ENCODE results near the gene ADTRP. TPM values are rescaled to one million over a fixed set of nuclear protein-coding genes. Genes with fewer than 3 reads are reported as not detected.
"Not testable (repeated sequence)": the region's sequence is repeated elsewhere in the genome, so short reads cannot be mapped to it uniquely, and the experiment has no call there.

Gene ADTRP
- total RNA-seq, 1 experiment from 2014 or later = 1.4 TPM

DNA sequence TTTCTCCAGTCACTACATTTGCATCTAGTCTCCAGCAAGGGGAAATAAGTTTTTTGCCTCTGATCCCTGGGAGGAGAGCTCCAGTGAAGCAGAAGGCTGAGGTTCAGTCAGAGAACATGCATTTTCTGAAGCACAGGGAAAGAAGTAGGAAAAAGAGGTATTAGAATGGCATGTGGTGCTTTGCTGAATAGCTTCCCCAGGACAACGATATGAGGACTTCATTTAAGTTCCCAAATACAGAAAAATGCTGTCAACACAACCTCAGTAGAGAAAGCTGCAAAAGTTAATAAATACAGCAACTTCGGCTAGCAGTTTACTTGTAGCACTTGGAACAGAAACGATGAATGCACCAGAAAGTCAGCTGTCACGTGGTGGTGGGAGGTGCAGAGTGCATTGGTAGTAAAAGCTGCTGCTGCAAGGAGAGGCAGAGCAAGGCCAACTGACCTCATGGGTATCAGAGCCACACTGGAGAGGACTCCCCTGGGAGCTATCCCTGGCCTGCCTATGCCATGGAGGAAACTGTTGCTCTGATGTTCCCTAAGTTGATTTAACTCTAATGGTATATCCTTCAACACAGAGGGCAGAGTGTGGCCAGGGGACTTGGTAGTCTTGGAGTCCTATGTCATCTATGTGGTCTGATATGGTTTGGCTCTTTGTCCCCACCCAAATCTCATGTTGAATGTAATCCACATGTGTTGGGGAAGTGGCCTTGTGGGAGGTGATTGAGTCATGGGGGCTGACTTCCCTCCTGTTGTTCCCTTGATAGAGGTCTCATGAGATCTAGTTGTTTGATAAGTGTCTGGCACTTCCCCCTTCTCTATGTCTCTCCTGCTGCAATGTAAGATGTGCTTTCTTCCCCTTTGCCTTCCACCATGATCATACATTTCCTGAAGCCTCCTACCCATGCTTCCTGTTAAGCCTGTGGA lies 85.9 kb downstream of the ADTRP start:
- no peak for DNase-seq (ENCODE audit: low read depth)

DNA sequence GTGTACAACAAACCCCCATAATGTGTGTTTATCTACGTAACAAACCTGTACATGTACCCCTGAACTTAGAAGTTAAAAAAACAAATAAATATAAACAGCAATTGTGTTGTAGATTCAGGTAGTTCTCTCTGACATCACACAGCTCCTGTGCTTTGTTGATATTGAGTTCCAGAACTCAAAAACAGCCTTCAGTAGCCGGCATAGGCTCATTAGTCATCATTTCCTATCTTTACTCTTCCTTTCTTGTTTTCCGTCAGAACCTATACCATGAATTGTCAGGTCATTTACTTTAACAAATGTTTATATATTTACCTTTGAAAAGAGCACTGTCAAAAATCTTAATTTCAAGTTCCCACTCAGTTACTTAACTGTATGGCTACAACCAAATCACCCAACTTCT lies 88.8 kb downstream of the ADTRP start:
- DNase-seq (ENCODE audit: low read depth) = no peak

DNA sequence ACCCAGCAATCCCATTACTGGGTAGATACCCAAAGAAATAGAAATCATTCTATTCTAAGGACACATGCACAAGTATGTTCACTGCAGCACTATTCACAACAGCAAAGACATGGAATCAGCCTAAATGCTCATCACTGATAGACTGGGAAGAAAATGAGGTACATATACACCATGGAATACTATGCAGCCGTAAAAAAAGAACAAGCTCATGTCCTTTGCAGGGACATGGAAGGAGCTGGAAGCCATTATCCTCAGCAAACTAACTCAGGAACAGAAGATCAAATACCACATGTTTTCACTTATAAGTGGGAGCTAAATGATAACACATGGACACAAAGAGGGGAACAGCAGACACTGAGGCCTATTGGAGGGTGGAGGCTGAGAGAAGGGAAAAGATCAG lies 89.2 kb downstream of the ADTRP start:
- not testable (repeated sequence) for DNase-seq (ENCODE audit: low read depth)

DNA sequence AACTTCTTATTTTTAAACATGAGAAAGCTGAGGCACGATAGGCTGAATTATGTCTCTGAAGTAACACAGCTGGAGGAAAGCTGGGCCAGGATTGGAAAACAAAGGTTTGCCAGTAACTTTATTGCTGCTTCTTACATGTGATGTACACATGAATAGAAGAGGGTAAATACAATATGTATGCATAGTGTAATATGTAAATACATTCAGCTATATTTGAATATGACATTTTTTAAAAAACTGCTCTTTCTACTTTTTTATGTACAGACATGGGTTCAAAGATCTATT lies 90.2 kb downstream of the ADTRP start:
- no peak for DNase-seq (ENCODE audit: low read depth)

DNA sequence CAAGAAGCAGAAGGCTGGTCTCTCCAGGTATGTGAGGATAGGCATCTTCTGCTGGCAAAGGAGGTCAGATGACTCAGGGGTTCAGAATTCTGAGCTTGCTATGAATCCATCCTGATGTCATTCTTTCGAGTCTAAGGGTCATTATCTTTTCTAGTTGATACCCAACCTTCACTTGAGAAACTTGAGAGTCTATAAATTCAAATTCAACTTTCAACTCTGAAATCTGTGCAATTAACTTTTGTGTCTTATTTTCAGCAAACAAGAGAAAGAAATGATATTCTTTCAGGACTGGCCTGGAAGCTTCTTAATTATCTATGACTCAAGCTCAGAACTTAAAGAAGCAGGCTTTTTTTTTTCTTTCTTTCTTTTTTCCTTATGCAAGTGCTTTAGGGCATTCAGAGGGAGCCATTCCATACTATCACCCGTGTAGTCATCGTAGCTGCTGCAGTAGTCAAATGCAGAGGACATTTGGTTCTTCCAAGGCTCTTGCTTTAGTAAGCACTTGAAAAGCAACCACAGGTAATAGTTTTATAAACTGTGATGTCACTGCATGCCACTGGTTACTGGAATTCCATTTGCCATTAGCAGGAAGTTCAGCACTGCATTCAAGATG lies 93.0 kb downstream of the ADTRP start:
- peak; percentile 97 for DNase-seq (ENCODE audit: low read depth)

DNA sequence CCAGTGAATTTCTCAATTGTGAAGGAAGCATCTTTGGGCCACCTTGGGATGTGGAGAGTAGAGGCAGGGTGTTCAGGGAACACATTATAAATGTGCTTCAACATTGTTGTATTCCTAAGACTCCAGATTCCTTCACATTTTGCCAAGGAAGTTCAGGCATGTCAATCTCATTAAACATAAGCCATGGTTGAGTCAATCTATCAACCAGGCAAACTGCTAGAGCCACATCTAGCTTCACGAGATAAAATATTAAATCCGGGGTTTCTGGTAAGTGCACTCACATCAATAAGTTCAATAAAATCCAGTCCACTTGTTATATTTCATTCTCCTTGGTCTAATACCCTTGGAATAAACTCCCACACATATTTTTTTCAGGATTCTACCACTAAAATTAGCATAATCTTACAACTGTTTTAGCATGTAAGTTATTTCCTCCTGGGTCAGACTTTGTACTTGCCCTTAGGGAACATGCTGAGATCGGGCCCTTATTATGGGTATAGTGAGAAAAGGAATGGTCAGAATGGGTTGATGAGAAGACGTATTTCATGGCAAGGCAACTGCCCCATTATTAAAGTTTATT lies 93.6 kb downstream of the ADTRP start:
- DNase-seq (ENCODE audit: low read depth) = no peak

DNA sequence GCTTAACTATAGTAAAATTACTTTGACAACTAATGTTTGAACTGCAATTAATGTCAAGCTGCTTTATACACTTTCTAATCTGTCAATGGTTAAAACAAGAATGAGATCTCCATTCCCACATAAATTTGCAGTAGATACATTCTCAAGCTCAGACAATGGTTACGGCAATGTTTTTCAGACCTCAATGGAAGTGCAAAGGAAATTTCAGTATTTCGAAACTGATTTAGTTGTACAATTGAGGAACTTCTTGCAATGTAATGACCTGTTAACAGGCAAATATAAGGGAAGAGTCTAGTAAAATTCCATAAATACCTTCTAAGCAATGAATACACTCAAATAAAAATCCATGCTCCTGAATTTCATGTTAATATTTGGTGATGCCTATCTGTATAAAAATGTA lies 94.7 kb downstream of the ADTRP start:
- DNase-seq (ENCODE audit: low read depth) = no peak

DNA sequence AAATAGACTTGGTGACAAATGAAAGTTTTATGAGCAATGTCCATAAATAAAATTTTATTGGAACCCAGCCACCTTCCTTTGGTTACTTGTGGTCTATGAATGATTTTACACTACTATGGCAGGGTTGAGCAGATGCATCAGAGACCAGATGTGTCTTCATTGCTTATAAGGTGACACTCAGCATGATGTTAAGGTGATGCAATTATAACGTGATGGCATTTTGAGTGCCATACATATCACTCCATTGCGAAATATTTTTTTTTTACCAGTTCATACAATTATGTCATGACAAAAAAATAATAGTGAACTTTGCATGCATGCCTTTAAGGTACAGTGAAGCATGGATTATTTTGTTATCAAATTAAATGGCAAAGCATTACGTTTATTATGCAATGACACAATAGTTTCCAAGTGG lies 96.0 kb downstream of the ADTRP start:
- DNase-seq (ENCODE audit: low read depth) = peak; percentile 62

DNA sequence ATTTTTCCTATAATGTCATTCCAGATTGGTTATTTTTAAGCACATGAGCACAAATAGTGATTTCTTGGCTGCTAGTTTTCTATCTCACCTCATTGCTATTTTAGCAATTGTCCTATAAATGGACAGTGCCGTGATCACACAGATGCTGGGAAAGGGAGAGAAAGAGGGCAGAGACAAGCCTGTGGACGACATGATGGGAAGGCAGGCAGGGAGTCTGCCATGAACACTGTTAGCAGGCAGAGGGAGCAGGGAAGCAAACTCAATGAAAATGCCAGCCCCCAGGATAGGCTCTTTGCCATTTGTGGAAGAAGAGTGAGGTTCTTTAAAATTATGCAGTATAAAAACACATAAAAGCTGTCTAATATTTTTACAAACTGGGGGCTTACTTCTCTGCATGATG lies 96.8 kb downstream of the ADTRP start:
- DNase-seq (ENCODE audit: low read depth) = no peak

DNA sequence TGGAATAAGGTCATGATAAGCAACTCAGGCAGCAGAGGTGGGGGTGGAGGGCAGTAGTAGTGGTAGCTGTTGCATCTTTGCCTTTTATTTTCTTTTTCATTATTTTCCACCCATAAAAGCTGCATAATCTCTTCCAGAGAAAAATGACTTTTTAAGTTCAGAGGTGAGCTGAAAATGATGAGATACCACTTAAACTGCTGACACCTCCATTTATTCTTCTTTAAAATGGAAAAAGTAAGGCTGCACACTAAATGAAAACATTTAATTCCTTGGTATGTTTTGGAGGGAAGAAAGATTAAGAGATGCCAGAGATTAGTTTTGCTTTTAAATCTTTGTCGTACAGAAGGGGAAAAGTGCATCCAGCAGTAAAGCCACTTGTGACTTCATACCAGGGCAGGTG lies 97.2 kb downstream of the ADTRP start:
- DNase-seq (ENCODE audit: low read depth) = no peak

DNA sequence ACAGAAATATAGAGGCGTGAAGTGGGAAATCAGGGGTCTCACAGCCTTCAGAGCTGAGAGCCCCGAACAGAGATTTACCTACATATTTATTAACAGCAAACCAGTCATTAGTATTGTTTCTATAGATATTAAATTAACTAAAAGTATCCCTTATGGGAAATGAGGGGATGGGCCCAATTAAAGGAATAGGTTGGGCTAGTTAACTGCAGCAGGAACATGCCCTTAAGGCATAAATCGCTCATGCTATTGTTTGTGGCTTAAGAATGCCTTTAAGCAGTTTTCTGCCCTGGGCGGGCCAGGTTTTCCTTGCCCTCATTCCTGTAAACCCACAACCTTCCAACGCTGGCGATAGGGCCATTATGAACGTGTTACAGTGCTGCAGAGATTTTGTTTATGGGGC lies 98.1 kb downstream of the ADTRP start:
- DNase-seq (ENCODE audit: low read depth) = not testable (repeated sequence)

DNA sequence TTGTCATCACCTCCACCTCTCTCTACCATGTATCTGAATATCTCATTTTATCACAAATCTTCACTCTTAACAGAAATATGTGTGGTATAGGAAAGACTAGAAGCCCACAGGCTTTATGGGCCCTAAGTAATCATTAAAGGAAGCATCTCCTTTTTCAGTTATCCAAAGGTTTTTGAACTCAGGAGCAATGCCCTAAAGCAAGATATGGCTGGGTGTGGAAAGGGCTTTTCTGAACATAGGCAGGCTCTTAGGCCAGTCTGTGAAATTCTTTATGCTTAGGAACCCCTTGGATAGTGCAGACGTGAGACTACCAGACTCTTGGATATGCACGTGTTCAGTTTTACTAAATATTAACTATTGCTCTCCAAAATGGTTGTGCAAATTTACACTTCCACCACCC lies 99.5 kb downstream of the ADTRP start:
- DNase-seq (ENCODE audit: low read depth) = no peak

DNA sequence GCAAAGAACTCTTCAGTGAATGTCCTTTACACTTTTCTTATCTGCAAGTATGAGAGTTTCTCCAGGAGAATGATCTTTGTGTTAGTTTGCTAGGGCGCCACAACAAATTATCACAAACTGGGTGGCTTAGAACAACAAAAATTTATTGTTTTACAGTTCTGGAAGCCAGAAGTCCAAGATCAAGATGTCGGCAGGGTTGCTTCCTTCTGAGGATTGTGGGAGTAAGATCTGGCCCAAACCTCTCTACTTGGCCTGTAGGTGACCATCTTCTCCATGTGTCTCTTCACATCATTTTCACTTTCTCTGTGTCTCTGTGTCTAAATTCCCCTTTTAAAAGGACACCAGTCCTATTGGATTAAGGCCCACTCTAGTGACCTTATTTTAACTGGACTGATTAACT lies 103.0 kb downstream of the ADTRP start:
- peak; percentile 65 for DNase-seq (ENCODE audit: low read depth)

DNA sequence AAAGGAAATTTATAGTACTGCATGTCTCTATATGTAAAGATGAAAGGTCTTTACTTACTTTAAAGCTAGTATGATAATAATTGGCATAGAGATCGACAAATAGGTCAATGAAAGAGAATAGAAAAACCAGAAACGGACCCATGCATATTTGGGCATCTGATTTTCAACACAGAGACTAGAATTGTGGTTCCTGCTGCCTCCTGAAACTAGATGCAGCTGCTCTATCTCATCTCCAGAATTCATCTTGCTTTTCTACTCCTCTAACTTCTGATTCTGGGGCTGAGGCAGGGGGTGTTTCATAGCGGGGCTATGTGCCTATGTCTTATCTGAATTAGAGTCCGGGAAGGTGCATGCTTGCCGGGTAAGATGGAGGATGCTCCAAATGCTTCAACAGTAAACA lies 105.9 kb downstream of the ADTRP start:
- DNase-seq (ENCODE audit: low read depth) = no peak

DNA sequence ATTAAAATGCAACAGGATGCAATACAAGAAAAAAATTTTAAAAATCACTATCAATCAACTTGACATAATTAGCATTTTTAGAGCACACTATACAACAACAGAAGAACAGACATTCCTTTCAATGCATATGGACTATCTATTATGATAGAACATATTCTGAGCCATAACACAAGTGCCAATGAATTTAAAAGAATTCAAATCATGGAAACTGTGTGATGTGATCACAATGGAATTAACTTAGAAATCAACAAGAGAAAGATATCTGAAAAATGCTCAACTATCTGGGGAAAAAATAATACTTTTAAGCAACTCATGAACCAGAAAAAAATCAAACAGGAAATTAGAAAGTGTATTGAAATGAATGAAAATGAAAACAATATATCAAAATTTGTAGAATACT lies 106.3 kb downstream of the ADTRP start:
- DNase-seq (ENCODE audit: low read depth) = no peak

DNA sequence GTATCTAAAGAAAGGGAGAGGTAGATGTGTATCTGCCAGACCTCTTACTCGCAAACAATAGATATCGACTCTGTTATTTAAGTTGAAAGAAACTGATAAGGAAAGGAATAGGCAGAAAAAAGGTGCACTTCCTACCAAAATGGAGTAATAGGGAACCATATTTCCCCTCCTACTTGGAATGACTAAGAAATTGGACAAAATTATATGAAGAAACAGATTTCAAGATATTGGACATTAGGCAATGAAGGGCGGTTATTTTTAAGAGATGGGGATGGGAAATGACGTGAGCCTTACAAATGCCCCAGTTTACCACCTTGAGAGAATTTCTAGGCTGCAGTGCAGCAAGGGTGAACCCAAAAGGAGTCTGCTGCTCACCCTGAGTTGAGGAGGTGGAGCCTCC lies 108.9 kb downstream of the ADTRP start:
- DNase-seq (ENCODE audit: low read depth) = no peak

DNA sequence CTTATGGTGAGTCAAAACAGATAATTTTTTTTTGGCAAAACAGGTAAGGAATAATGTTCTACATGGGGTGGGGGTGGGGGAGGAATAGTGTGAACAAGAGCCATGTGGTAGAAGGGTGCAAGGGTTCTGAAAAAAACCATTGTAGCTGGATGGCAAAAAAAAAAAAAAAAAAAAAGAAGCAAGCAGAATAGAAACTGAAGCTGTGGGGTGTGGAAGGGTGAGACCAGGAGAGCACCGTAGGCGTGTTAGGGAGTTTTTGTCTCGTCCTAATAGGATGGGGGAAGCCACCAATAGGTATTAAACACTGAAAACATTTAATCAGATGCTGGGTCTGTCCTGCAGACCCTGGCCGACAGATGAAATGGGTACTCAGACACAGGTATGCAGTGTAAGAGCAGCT lies 110.1 kb downstream of the ADTRP start:
- no peak for DNase-seq (ENCODE audit: low read depth)

DNA sequence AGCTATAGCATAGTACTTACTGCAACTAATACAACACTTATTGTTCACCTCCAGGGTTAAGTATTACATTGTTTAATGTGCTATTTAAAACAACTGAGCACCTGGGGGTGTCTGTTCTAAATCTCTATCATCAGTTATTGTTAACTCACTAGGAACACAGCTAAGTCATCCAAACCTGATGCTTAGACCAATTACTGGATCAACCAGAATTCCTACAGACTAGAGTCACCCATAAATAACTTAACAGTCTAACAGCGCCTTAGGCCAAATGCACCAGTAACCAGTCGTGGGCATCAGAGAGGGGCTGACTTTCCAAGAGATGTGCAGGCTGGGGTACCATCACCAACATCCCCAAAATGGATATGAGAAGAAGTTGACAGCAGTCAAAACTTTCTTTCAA lies 110.7 kb downstream of the ADTRP start:
- DNase-seq (ENCODE audit: low read depth) = peak; percentile 64

DNA sequence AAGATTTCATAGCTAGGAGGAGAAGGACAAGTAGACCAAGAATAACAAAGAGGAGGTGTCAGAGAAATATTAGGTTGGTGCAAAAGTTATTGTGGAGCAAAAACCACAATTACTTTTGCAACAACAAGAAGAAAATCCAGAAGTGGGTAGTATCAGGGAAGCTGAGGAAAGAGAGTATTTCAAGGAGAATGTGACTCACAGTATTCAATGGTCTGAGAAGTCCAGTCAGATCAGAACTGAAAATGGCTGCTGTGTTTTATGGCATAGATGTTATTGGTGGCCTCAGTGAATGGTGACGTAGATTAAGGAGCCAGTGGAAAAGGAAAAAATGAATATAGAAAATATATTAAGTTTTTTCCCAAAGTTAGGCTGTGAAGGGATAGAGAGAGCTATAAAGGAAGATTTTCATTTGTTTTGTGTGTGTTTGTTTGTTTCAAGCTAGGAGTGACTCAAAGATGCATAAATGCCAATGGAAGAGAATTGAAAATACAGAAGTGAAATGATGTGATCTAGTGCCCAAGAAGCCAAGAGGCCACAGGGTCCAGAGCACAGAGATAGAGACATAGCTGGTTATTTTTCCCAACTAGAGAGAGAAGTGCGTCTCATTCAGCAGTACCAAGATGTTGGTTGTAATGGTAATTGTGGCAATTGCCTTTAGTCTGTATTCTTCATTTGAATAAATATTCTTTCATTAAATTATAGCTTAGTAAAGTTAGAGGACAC lies 112.8 kb downstream of the ADTRP start:
- DNase-seq (ENCODE audit: low read depth) = no peak
